NT2/D1 (cell line): Measurements from ENCODE around the gene TFF2.

ENCODE experiments used
- DNase-seq: peaks from one replicate; pipeline ENCODE4 v3.0.0-alpha.2; 2011; ENCODE audit warnings: low read depth, low spot score
- H3K27me3 ChIP-seq: 2 replicates; pipeline ENCODE4 v1.6.0; 2011; ENCODE audit warnings: mild to moderate bottlenecking; ENCODE audit not compliant: insufficient read length, insufficient read depth
- H3K36me3 ChIP-seq: 2 replicates; pipeline ENCODE4 v1.6.1; 2011; ENCODE audit warnings: mild to moderate bottlenecking, low read length, mixed read lengths; ENCODE audit not compliant: insufficient read depth, insufficient read length
- H3K4me1 ChIP-seq: 2 replicates; pipeline ENCODE4 v1.5.1; 2011; ENCODE audit not compliant: insufficient read depth, insufficient read length
- H3K4me3 ChIP-seq: 2 replicates; pipeline ENCODE4 v1.5.1; 2011; ENCODE audit warnings: low read depth; ENCODE audit not compliant: insufficient read length
- H3K9ac ChIP-seq: 2 replicates; pipeline ENCODE4 v1.6.0; 2011; ENCODE audit warnings: low read depth; ENCODE audit not compliant: insufficient read length
- H3K9me3 ChIP-seq: 2 replicates; pipeline ENCODE4 v1.5.1; 2011; ENCODE audit warnings: mild to moderate bottlenecking, low read length; ENCODE audit not compliant: insufficient read depth
- SUZ12 ChIP-seq: IDR thresholded peaks from 2 replicates; pipeline ENCODE4 v1.6.1; 2011; ENCODE audit not compliant: insufficient read length, insufficient read depth; ENCODE audit errors: extremely low read depth
- YY1 ChIP-seq: IDR thresholded peaks from 2 replicates; pipeline ENCODE4 v1.6.1; 2011; ENCODE audit not compliant: insufficient read length, insufficient read depth
- ZNF274 ChIP-seq: IDR thresholded peaks from 2 replicates; pipeline ENCODE4 v1.6.1; 2011; ENCODE audit warnings: mild to moderate bottlenecking, low read depth, low read length

TFF2 gene

GRCh38 chr21:42347601-42348327, 3.0 kb downstream of the TFF2 start:
- no peak for DNase-seq
- H3K4me1 ChIP-seq, result no peaks in the 10 kb centered on the region
- TF ChIP-seq SUZ12, result no peak
- TF ChIP-seq ZNF274, result no peak
- no peak for TF ChIP-seq YY1
- H3K27me3 ChIP-seq, result no peaks in the 10 kb centered on the region
- no peak overlapping the region for H3K4me3 ChIP-seq
- H3K9ac ChIP-seq, result no peak overlapping the region
- H3K9me3 ChIP-seq, result no peaks in the 10 kb centered on the region
- H3K36me3 ChIP-seq, result no peaks in the 10 kb centered on the region

GRCh38 chr21:42346866-42347600, 3.8 kb downstream of the TFF2 start:
- no peaks in the 10 kb centered on the region for H3K36me3 ChIP-seq
- H3K9me3 ChIP-seq, result no peaks in the 10 kb centered on the region
- H3K27me3 ChIP-seq, result no peaks in the 10 kb centered on the region
- no peak overlapping the region for H3K9ac ChIP-seq
- no peak for TF ChIP-seq YY1
- TF ChIP-seq ZNF274, result no peak
- TF ChIP-seq SUZ12, result no peak
- no peak overlapping the region for H3K4me3 ChIP-seq
- DNase-seq, result no peak
- peaks cover 3% of the 10 kb centered on the region for H3K4me1 ChIP-seq

GRCh38 chr21:42346441-42346840, 4.4 kb downstream of the TFF2 start:
- H3K36me3 ChIP-seq, result no peaks in the 10 kb centered on the region
- no peaks in the 10 kb centered on the region for H3K9me3 ChIP-seq
- TF ChIP-seq YY1, result no peak
- no peak for TF ChIP-seq SUZ12
- no peak for TF ChIP-seq ZNF274
- H3K4me3 ChIP-seq, result no peak overlapping the region
- DNase-seq, result no peak
- no peak overlapping the region for H3K9ac ChIP-seq
- H3K4me1 ChIP-seq, result peaks cover 3% of the 10 kb centered on the region
- no peaks in the 10 kb centered on the region for H3K27me3 ChIP-seq

DNA sequence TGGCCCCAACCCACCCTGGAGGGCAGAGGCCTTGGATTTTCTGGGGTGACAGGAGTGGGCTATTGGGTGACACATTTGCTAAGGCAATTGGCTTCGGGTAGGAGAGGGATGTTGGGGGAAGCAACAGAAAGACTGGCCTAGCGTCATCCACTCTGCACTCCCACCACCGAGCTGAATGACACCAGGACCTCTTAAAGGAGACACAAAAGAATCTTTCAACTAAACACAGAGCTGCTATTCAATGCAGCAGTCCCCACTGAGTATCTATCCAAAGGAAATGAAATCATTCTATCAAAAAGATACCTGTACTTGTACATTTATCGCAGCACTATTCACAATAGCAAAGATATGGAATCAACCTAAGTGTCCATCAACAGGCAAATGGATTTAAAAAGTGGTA, 6.2 kb downstream of the TFF2 start:
- Histone ChIP-seq H3K9ac (no peak overlapping the region), H3K9me3 (no peaks in the 10 kb centered on the region), H3K4me3 (no peak overlapping the region), H3K27me3 (no peaks in the 10 kb centered on the region), H3K36me3 (no peaks in the 10 kb centered on the region), H3K4me1 (peaks cover 3% of the 10 kb centered on the region)
- TF ChIP-seq SUZ12 (no peak), ZNF274 (no peak), YY1 (no peak)
- no peak for DNase-seq

- Histone ChIP-seq H3K4me3 (no peak overlapping the region), H3K27me3 (no peaks in the 10 kb centered on the region), H3K4me1 (peaks cover 3% of the 10 kb centered on the region), H3K36me3 (no peaks in the 10 kb centered on the region), H3K9me3 (no peaks in the 10 kb centered on the region), H3K9ac (no peak overlapping the region)
- TF ChIP-seq YY1 (no peak), SUZ12 (no peak), ZNF274 (no peak)
- DNase-seq, result no peak
Measured at GRCh38 chr21:42343963-42344510, 6.8 kb downstream of the TFF2 start.

DNA sequence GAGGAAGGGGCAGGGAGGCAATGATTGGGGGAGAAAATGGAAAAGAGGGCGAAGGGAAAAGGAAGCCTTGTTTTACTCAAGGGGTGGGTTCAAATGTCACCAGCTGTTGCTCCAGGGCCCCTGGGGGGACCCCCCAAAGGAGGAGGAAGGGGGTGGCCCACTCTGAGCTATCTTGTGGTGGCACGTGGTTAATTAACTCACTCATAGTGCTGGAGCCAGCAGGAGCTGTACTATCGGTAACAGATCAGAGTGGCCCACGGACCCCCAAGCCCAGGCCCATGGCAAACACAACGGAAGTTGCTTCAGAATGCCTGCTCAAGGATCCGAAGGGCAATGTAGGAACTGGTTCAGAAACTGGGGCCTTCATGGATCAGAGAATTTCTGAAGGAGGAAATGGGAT, 7.2 kb downstream of the TFF2 start:
- TF ChIP-seq ZNF274 (no peak), YY1 (no peak), SUZ12 (no peak)
- peaks cover 5% of the 10 kb centered on the region for H3K4me1 ChIP-seq
- no peaks in the 10 kb centered on the region for H3K27me3 ChIP-seq

GRCh38 chr21:42343101-42343500, 7.7 kb downstream of the TFF2 start:
- TF ChIP-seq YY1, result no peak
- no peak for TF ChIP-seq ZNF274
- no peak for TF ChIP-seq SUZ12
- no peaks in the 10 kb centered on the region for H3K36me3 ChIP-seq
- no peak for DNase-seq
- H3K4me3 ChIP-seq, result no peak overlapping the region
- H3K4me1 ChIP-seq, result peaks cover 9% of the 10 kb centered on the region
- no peaks in the 10 kb centered on the region for H3K27me3 ChIP-seq
- no peak overlapping the region for H3K9ac ChIP-seq
- no peaks in the 10 kb centered on the region for H3K9me3 ChIP-seq

More for the DNA sequence above, 7.2 kb downstream of the TFF2 start:
- Histone ChIP-seq H3K4me3 (no peak overlapping the region), H3K9ac (no peak overlapping the region), H3K36me3 (no peaks in the 10 kb centered on the region), H3K9me3 (no peaks in the 10 kb centered on the region)
- DNase-seq, result no peak
